Gastroesophageal sphincter (tissue), 3 donors: ENCODE results near the gene ZNF764.

Source experiments
- POLR2AphosphoS5 ChIP-seq: sonication (generic); formaldehyde crosslinking; IDR thresholded peaks from one replicate; pipeline ENCODE4 v1.6.1; 2017; ENCODE audit warnings: antibody characterized with exemption
- TF ChIP-seq, protein P1 (sequence below), 4 experiments: fragments of 200-600 bp in 2 of 4; fragments of 450-650 bp in 2 of 4; sonication (generic) in 1 of 4; IDR thresholded peaks; one replicate each; pipeline ENCODE4 v1.5.1; 2017 to 2019; ENCODE audit warnings: antibody characterized with exemption in 4 of 4, mild to moderate bottlenecking in 2 of 4, moderate library complexity in 2 of 4

DNA sequence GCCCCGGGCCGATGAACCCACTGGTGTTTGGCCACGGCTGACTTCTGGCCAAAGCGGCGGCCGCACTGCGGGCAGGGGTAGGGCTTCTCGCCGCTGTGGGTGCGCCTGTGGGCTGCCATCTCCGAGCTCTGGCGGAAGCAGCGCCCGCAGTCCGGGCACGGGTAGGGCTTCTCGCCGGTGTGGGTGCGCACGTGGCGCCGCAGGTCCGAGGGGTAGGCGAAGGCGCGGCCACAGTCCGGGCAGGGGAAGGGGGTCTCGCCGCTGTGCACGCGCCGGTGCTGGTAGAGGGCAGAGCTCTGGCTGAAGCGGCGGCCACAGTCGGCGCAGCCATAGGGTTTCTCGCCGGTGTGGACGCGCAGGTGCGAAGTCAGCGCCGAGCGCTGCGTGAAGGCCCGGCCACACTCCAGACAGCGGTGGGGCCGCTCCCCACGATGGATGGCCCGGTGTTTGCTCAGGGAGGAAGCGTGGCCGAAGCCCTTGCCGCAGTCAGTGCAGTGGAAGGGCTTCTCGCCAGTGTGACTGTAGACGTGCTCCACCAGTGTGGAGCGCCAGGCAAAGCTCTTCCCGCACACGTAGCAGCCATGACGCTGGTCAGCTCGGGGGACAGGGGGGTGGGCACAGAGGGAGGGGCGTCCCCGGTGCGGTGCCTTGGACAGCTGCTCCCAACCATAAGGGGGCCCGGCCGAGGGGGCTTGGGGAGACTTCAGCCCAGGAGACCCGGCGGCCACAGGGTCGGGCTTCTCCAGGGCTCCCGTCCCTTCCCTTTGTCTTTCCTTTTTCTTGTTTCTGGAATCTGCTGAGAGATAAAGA is 2.7 kb downstream of the ZNF764 start:
- TF ChIP-seq, protein P1, sequence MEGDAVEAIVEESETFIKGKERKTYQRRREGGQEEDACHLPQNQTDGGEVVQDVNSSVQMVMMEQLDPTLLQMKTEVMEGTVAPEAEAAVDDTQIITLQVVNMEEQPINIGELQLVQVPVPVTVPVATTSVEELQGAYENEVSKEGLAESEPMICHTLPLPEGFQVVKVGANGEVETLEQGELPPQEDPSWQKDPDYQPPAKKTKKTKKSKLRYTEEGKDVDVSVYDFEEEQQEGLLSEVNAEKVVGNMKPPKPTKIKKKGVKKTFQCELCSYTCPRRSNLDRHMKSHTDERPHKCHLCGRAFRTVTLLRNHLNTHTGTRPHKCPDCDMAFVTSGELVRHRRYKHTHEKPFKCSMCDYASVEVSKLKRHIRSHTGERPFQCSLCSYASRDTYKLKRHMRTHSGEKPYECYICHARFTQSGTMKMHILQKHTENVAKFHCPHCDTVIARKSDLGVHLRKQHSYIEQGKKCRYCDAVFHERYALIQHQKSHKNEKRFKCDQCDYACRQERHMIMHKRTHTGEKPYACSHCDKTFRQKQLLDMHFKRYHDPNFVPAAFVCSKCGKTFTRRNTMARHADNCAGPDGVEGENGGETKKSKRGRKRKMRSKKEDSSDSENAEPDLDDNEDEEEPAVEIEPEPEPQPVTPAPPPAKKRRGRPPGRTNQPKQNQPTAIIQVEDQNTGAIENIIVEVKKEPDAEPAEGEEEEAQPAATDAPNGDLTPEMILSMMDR (IDR thresholded peaks at IDR 0.05): no peak
- TF ChIP-seq POLR2AphosphoS5: no peak
